Epithelial cell of prostate (primary cell): ENCODE measurements around the gene NAALAD2.
"Not testable (repeated sequence)": the region's sequence is repeated elsewhere in the genome, so short reads cannot be mapped to it uniquely, and the experiment has no call there.

ENCODE experiments used
- DNase-seq: peaks from one replicate; pipeline ENCODE4 v3.0.0-alpha.2; 2011; ENCODE audit warnings: low read depth, low spot score
- H3K27ac ChIP-seq: fragments of 450-650 bp; 2 replicates; pipeline ENCODE4 v1.5.1; 2017; ENCODE audit warnings: mild to moderate bottlenecking

NAALAD2 gene

GRCh38 chr11:90134478-90135003 lies at the start of gene NAALAD2:
Gene NAALAD2, plus strand, starts transcription at chr11:90134663. Its CDS starts 96 bp downstream, at chr11:90134759.
- DNase-seq = no peak
- H3K27ac ChIP-seq = no peak within 1 kb of the TSS

DNA sequence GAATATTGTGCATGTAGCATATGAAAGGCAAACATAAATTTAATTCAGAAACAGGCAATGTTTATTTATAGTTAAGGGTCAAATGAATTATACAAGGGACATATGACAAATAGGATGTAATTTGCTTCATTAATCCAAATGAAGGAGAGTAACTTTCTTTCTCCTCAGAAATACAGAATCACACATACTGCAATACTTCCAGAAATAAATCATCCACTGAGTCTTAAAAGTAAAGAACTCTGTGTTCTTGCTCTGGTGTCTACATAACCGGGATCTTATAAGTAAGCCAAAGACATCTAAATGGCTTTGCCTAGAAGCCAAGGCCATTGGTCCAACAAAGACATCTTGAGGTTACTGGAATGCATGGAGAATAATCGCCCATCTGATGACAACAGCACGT lies 48.8 kb upstream of the NAALAD2 start, which contains the start of gene UBTFL1:
Gene UBTFL1 (plus strand): TSS at position 301 of the 400 bp plus-strand sequence. CDS start 0 bp downstream, at position 301.
- not testable (repeated sequence) for DNase-seq, H3K27ac ChIP-seq

DNA sequence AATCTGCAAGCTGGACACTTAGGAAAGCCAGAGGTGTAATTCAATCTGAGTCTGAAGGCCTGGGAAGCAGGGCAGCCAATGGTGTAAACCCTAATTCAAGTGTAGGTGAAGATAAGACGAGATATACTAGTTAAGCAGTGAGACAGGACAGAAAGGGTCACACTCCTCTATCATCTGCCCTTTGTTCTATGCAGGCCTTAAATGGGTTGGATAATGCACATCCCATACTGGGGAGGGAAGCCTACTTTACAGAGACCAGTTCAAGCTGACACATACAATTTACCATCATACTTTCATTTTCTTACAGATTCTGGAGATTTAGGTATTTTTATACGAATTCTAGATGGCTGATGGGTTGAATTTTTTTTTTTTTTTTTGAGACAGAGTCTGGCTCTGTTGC lies 45.7 kb upstream of the NAALAD2 start:
- H3K27ac ChIP-seq, DNase-seq: not testable (repeated sequence)

DNA sequence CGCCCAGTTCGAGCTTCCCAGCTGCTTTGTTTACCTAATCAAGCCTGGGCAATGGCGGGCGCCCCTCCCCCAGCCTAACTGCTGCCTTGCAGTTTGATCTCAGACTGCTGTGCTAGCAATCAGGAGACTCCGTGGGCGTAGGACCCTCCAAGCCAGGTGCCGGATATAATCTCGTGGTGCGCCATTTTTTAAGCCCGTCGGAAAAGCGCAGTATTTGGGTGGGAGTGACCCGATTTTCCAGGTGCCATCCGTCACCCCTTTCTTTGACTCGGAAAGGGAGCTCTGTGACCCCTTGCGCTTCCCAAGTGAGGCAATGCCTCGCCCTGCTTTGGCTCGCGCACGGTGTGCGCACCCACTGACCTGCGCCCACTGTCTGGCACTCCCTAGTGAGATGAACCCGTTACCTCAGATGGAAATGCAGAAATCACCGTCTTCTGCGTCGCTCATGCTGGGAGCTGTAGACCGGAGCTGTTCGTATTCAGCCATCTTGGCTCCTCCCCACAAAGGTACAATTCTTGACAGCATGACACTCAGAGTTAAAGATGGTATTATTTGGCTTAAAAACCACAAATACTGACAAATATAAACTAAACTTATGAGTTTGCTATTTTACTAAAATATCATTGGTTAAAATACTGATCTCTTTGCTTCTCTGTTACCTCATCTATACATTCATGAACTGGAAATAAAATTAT lies 39.1 kb upstream of the NAALAD2 start:
- not testable (repeated sequence) for H3K27ac ChIP-seq, DNase-seq

DNA sequence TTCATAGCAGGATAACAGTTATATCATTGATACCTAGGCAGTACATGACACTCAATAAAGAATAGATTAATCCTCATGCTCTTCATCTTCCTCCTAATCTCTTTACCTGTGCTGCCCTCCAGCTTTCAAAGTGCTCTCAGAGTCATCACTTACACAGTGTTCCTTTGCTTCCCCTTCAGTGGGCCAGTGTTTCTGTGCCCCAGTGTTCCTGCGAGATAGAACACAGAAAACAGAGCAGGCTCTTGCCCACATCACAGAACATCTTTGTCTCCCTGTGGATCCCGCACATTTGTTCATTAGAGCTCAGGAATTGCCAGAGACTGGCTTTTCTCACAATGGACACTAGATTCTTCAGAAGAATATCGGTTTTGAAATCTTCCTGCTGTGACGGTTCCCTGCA lies 36.2 kb upstream of the NAALAD2 start:
- H3K27ac ChIP-seq, DNase-seq: not testable (repeated sequence)

DNA sequence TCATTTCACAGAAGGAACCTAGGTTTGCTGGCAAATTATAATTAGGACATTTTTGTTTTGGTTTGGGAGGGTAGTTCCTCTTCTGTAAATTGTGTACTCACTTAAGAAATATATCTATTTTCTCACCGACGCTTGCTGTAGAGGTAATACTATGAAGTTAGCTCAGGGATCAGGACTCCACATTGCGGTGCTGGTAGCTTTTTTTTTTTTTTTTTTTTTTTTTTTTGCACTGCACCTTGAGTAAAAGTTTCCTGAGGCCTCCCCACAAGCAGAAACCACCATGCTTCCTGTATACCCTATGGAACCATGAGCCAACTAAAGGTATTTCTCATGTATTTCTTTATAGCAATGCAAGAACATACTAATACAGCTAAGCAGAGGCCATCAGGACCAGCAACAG lies 34.0 kb upstream of the NAALAD2 start:
- no peak for DNase-seq
- H3K27ac ChIP-seq = no peak overlapping the region

- no peak for DNase-seq
- no peak overlapping the region for H3K27ac ChIP-seq
Measured at GRCh38 chr11:90113541-90113940, 20.9 kb upstream of the NAALAD2 start.

DNA sequence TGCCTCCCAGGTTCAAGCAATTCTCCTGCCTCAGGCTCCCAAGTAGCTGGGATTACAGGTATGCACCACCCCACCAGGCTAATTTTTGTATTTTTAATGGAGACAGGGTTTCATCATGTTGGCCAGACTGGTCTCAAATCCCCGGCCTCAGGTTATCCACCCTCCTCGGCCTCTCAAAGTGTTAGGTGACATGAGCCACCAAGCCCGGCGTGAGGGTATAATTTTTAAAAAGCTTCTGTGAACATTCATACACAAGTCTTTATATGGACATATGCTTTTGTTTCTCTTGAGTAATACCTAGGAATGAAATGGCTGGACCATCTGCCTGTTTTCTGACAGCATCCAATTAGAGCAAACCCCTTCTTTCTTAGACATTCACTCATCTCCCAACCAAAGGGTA lies 14.3 kb upstream of the NAALAD2 start:
- no peak overlapping the region for H3K27ac ChIP-seq
- DNase-seq = no peak

DNA sequence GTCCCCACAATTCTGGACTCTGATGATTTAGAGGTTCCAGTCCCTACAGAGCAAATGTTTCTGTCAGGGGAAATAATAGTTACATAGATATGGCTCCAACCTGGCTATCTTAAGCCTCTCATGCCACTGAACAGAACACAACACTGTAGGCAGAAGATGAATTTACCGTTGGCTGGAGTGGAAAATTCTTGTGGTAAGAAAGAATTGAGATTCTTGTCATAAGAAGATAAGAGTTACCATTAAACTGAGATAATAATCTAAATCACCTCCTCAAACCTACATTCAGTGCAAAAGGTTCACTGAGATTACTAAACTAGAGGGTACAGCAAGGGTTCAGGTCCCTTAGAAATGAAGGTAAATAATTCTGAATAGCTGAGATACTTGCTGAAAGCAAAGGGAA lies 10.1 kb upstream of the NAALAD2 start:
- H3K27ac ChIP-seq = no peak overlapping the region
- no peak for DNase-seq

GRCh38 chr11:90124946-90125345 lies 9.5 kb upstream of the NAALAD2 start:
- DNase-seq = no peak
- no peak overlapping the region for H3K27ac ChIP-seq

DNA sequence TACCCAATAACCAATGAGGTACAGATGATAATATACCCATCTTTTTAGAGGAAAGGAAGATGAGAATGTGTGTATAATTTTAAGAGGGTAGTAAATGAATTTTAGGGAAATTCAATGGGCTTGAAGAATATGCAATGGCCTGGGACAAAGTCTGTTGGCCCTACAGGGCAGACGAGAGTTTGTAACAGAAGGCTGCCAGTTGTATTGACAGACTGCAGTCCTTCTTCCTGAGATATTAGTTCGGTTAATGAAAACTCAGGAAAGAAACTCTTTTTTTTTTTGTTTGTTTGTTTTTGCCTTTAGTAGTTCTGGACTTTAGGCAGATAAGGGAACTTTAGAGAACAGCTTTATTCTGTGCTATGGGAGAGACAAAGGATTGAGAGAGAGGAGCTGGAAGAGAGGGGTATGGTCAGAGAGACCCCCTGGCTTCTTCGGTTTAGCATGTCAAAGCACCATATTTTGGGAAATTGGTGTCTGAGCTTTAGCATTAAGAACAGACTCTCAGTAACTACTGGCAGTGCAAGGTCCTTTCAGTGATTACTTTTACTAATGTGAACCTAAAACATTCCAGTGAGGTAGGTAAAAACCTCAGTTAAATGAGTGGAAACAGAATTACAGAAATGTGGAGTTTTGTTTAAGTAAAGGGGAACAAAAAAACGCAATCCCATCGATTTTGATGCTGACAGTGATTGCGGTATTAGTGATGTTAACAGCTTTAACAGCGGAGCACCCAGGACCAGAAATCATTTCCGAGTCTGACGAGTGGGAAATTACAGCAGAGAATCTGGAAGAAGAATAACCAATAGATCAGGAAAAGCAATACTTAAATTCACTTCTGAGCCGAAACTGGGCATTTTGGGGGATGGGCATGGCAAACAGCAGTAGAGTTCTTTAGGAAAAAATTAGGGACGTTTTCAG lies 644 bp upstream of the NAALAD2 start:
- H3K27ac ChIP-seq = no peak overlapping the region

GRCh38 chr11:90135016-90135415 lies 553 bp downstream of the NAALAD2 start:
- no peak overlapping the region for H3K27ac ChIP-seq
- no peak for DNase-seq

More for the DNA sequence above, 644 bp upstream of the NAALAD2 start:
- DNase-seq = no peak

GRCh38 chr11:90148900-90149299 lies 14.4 kb downstream of the NAALAD2 start:
- H3K27ac ChIP-seq = no peak overlapping the region
- DNase-seq = no peak

DNA sequence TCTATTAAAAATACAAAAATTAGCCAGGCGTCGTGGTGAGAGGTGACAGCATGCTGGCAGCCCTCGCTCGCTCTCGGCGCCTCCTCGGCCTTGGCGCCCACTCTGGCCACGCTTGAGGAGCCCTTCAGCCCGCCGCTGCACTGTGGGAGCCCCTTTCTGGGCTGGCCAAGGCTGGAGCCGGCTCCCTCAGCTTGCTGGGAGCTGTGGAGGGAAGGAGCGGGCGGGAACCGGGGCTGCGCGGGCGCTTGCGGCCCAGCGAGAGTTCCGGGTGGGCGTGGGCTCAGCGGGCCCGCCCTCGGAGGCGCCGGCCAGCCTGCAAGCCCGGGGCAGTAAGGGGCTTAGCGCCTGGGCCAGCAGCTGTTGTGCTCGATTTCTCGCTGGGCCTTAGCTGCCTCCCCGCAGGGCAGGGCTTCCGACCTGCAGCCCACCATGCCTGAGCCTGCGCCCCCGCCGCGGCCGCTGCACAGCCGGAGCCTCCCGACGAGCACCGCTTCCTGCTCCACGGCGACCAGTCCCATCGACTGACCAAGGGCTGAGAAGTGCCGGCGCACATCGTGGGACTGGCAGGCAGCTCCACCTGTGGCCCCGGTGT lies 32.6 kb downstream of the NAALAD2 start:
- H3K27ac ChIP-seq, DNase-seq: not testable (repeated sequence)

- DNase-seq, H3K27ac ChIP-seq: not testable (repeated sequence)
Measured at GRCh38 chr11:90167704-90168103, 33.2 kb downstream of the NAALAD2 start.

- no peak for DNase-seq
- no peak overlapping the region for H3K27ac ChIP-seq
Measured at GRCh38 chr11:90168571-90168970, 34.1 kb downstream of the NAALAD2 start.

- H3K27ac ChIP-seq = no peak overlapping the region
- DNase-seq = no peak
Measured at GRCh38 chr11:90171359-90171758, 36.9 kb downstream of the NAALAD2 start.

DNA sequence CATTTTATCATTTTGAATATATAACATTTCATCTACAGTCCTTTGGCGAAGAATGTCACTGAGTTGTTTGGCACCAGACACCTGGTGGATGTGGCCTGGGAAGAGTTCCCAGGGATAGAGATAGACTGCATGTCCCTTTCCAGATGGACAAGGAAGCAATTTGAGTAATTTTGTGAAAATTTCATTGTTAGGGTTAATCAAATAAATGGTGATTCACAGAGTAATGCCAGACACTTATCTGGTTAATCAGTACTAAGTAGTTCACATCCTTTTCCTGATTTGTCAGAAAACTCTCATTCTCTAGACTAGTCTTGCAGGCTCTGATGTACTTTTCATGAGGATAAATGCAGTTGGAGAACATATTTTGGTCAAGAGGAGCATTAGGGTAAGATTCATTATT lies 41.6 kb downstream of the NAALAD2 start:
- no peak for DNase-seq
- no peak overlapping the region for H3K27ac ChIP-seq

DNA sequence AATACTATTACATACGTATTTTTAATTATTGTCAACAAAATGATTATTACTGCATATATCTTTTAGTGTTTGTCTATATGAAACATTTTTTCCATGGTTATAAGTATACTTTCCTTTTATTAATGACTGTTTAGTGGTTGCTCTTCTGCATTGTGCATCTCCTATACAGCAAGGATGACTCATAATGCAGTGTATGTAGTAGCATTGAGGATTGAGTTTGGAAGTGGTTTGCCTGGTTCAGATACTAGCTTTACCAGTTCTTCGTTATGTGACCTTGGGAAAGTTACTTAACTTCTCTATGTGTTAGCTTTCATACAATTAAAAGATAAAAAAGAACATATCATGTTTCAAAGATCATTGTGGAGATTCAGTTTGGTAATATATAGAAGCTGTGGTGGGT lies 44.3 kb downstream of the NAALAD2 start:
- no peak overlapping the region for H3K27ac ChIP-seq
- peak; percentile 52 for DNase-seq

- DNase-seq = no peak
- no peak overlapping the region for H3K27ac ChIP-seq
Measured at GRCh38 chr11:90179923-90180322, 45.5 kb downstream of the NAALAD2 start.

GRCh38 chr11:90187839-90188238 lies 53.4 kb downstream of the NAALAD2 start:
- H3K27ac ChIP-seq = no peak overlapping the region
- no peak for DNase-seq
